Subcutaneous adipose tissue (tissue), 4 donors: ENCODE data around the gene FTCD. TPM values are rescaled to one million over a fixed set of nuclear protein-coding genes. Genes with fewer than 3 reads are reported as not detected.

Experiments
- CTCF ChIP-seq: fragments of 450-650 bp; IDR thresholded peaks from one replicate; pipeline ENCODE4 v1.5.1; 2016; ENCODE audit warnings: low read depth, mild to moderate bottlenecking, control low read depth, antibody characterized with exemption, moderate library complexity
- total RNA-seq, 4 donors: library from RNA; depleted of rRNA; stranded (reverse); fragments of >200 nt; gene quantifications; one replicate each; pipeline ENCODE4 v1.1.0, GENCODE V29; 2016

Gene FTCD
- total RNA-seq, 4 donors from 2014 or later, result not detected

GRCh38 chr21:46109313-46110221, 45.8 kb downstream of the FTCD start:
- TF ChIP-seq CTCF, result no peak

- TF ChIP-seq CTCF, result no peak
Observed at GRCh38 chr21:46108827-46109312, 46.5 kb downstream of the FTCD start.

GRCh38 chr21:46104104-46104503, 51.3 kb downstream of the FTCD start:
- TF ChIP-seq CTCF, result no peak

GRCh38 chr21:46100906-46101305, 54.5 kb downstream of the FTCD start:
- TF ChIP-seq CTCF, result no peak

- no peak for TF ChIP-seq CTCF
Observed at GRCh38 chr21:46100426-46100825, 55.0 kb downstream of the FTCD start.

- no peak for TF ChIP-seq CTCF
Observed at GRCh38 chr21:46100020-46100419, 55.4 kb downstream of the FTCD start.

GRCh38 chr21:46099476-46099875, 55.9 kb downstream of the FTCD start:
- TF ChIP-seq CTCF, result no peak
